GM12878 (cell line): Measurements from ENCODE around the gene CFAP53.

ENCODE experiments used
- CHD4 ChIP-seq: fragments of 200-600 bp; sonication (generic); IDR thresholded peaks from 2 replicates; pipeline ENCODE4 v1.6.1; 2016; ENCODE audit warnings: mild to moderate bottlenecking
- CTCF ChIP-seq, 3 experiments: IDR thresholded peaks in 2 of 3; conservative IDR thresholded peaks in 1 of 3; 2 replicates each; pipeline ENCODE4 v1.5.1; 2011; ENCODE audit warnings: low read depth in 3 of 3, low read length in 3 of 3, mild to moderate bottlenecking in 3 of 3, control low read depth in 2 of 3, moderate library complexity in 2 of 3, inconsistent platforms in 1 of 3, mixed read lengths in 1 of 3; ENCODE audit not compliant: control insufficient read depth in 2 of 3, insufficient read depth in 1 of 3; ENCODE audit errors: extremely low read depth in 1 of 3
- EGR1 ChIP-seq, 2 experiments: IDR thresholded peaks; 1 replicate in 1 of 2; 2 replicates in 1 of 2; pipeline ENCODE4 v1.6.1; 2011 to 2012; ENCODE audit warnings: low read depth in 2 of 2, low read length in 2 of 2, borderline replicate concordance in 1 of 2, mild to moderate bottlenecking in 1 of 2, moderate library complexity in 1 of 2
- EP300 ChIP-seq, 2 experiments: fragments of 150-350 bp in 1 of 2; IDR thresholded peaks; 2 replicates each; pipeline ENCODE4 v1.6.1; 2011 to 2012; ENCODE audit warnings: low read depth in 2 of 2, low read length in 2 of 2, borderline replicate concordance in 1 of 2, improper control_type of control experiment in 1 of 2, inconsistent platforms in 1 of 2; ENCODE audit not compliant: control insufficient read depth in 1 of 2
- HDAC2 ChIP-seq: fragments of 200-600 bp; sonication (generic); IDR thresholded peaks from 2 replicates; pipeline ENCODE4 v1.6.1; 2017
- MAX ChIP-seq: IDR thresholded peaks from 2 replicates; pipeline ENCODE4 v1.6.1; 2012; ENCODE audit warnings: low read depth, low read length, improper control_type of control experiment
- PBX3 ChIP-seq: IDR thresholded peaks from 2 replicates; pipeline ENCODE4 v1.6.1; 2011; ENCODE audit warnings: mild to moderate bottlenecking, low read depth, low read length, moderate library complexity; ENCODE audit not compliant: insufficient replicate concordance
- POLR2A ChIP-seq: IDR thresholded peaks from 2 replicates; pipeline ENCODE4 v1.6.1; 2011; ENCODE audit warnings: low read depth, mild to moderate bottlenecking, low read length
- REST ChIP-seq: IDR thresholded peaks from 2 replicates; pipeline ENCODE4 v1.6.1; 2012; ENCODE audit warnings: mild to moderate bottlenecking, low read depth, low read length
- SMAD1 ChIP-seq: fragments of 450-650 bp; IDR thresholded peaks from 2 replicates; pipeline ENCODE4 v1.6.1; 2018; ENCODE audit warnings: mild to moderate bottlenecking, low read depth; ENCODE audit not compliant: partially characterized antibody
- ZNF24 ChIP-seq: fragments of 450-650 bp; IDR thresholded peaks from 2 replicates; pipeline ENCODE4 v1.6.1; 2017; ENCODE audit warnings: antibody characterized with exemption, mild to moderate bottlenecking

DNA sequence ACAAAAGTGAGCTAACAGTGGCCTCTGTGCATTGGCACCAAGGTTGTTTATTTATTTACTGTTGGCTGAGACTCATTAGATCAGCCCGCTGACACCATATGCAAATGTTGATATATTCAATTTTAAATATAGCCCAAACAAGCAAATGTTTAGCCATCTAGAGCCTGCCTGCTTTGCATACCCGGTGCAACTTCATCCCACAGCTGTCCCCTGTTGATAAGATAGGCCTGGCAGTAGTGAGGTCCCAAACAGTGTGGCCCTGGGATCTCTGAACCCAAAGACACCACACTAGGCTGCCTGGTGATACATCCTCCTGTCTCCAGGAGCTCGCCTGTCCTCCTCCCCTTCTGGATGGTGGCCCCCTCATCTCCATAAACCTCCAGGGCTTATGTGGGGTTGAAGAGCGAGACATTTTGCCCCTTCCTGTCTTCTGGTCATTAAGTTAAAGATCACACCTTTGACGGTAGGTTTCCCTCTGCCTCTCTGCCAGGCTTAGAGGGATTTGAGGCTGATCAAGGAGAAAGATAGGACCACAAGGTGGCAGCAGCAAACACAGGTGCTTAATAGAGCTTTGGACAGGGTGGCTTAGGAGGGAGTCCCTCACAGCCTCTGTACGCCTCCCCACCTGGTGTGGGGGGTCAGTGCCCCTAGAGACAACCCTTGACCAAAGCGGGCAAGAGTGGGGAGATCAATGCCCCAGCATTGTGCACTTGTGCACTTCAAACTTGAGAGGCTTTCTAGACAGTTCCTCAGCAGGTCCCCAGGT is 47.7 kb downstream of the CFAP53 start:
- TF ChIP-seq PBX3 (no peak), SMAD1 (no peak), MAX (no peak), EGR1 (IDR thresholded peaks at IDR 0.05; ENCODE audit: borderline replicate concordance in 1 of 2, low read depth in 2 of 2, low read length in 2 of 2) (no peak), ZNF24 (no peak), POLR2A (no peak), HDAC2 (no peak), EP300 (IDR thresholded peaks at IDR 0.05; ENCODE audit: borderline replicate concordance in 1 of 2, control insufficient read depth in 1 of 2, low read depth in 2 of 2, low read length in 2 of 2) (no peak), CHD4 (no peak), REST (no peak), CTCF (IDR thresholded peaks at IDR 0.05 in 2 of 3, conservative IDR thresholded peaks at IDR 0.05 in 1 of 3; ENCODE audit: control insufficient read depth in 2 of 3, extremely low read depth in 1 of 3, insufficient read depth in 1 of 3, low read depth in 3 of 3, low read length in 3 of 3) (peak; percentile 47 to 63 (median 50); a peak in 4 of 6 replicates)
